ENCODE data around the gene TOP3B. TPM values are rescaled to one million over a fixed set of nuclear protein-coding genes. Genes with fewer than 3 reads are reported as not detected.

Gene TOP3B
- total and polyA plus RNA-seq, 9 of the 15 experiments (the other 6 are each of a cell fraction or from before 2014, with no cell fraction given): 3.0 to 188 (median 112) TPM

DNA sequence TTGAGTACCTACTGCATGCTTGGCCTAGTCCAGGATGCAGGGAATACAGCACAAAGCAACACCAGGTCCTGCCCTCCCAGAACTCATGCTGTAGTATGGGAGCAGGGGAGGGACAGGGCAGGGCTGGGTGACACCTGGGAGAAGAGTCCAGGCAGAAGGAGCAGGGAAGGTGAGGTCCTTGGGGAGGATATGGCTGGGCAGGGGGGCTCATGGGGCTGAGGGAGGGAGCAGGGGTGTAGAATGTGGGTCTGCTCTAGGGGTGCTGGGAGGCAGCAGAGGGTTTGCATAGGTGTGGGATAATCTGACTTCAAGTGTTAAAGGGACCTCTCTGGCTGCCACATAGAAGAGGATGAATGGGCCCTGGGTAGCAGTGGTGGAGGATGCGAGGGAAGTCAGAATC is 4.8 kb downstream of the TOP3B start (continued):
- TF ChIP-seq, protein P1, sequence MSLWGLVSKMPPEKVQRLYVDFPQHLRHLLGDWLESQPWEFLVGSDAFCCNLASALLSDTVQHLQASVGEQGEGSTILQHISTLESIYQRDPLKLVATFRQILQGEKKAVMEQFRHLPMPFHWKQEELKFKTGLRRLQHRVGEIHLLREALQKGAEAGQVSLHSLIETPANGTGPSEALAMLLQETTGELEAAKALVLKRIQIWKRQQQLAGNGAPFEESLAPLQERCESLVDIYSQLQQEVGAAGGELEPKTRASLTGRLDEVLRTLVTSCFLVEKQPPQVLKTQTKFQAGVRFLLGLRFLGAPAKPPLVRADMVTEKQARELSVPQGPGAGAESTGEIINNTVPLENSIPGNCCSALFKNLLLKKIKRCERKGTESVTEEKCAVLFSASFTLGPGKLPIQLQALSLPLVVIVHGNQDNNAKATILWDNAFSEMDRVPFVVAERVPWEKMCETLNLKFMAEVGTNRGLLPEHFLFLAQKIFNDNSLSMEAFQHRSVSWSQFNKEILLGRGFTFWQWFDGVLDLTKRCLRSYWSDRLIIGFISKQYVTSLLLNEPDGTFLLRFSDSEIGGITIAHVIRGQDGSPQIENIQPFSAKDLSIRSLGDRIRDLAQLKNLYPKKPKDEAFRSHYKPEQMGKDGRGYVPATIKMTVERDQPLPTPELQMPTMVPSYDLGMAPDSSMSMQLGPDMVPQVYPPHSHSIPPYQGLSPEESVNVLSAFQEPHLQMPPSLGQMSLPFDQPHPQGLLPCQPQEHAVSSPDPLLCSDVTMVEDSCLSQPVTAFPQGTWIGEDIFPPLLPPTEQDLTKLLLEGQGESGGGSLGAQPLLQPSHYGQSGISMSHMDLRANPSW (CRISPR knock-in tag; IDR thresholded peaks at IDR 0.05): peak; percentile 29; the same call in 1 of the 2 replicates
- no peak for TF ChIP-seq SP2 (IDR thresholded peaks at IDR 0.05; ENCODE audit: extremely low read depth, low read depth, low read length, poor library complexity, severe bottlenecking)
- TF ChIP-seq, protein P2, sequence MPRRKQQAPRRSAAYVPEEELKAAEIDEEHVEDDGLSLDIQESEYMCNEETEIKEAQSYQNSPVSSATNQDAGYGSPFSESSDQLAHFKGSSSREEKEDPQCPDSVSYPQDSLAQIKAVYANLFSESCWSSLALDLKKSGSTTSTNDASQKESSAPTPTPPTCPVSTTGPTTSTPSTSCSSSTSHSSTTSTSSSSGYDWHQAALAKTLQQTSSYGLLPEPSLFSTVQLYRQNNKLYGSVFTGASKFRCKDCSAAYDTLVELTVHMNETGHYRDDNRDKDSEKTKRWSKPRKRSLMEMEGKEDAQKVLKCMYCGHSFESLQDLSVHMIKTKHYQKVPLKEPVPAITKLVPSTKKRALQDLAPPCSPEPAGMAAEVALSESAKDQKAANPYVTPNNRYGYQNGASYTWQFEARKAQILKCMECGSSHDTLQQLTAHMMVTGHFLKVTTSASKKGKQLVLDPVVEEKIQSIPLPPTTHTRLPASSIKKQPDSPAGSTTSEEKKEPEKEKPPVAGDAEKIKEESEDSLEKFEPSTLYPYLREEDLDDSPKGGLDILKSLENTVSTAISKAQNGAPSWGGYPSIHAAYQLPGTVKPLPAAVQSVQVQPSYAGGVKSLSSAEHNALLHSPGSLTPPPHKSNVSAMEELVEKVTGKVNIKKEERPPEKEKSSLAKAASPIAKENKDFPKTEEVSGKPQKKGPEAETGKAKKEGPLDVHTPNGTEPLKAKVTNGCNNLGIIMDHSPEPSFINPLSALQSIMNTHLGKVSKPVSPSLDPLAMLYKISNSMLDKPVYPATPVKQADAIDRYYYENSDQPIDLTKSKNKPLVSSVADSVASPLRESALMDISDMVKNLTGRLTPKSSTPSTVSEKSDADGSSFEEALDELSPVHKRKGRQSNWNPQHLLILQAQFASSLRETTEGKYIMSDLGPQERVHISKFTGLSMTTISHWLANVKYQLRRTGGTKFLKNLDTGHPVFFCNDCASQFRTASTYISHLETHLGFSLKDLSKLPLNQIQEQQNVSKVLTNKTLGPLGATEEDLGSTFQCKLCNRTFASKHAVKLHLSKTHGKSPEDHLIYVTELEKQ (CRISPR knock-in tag; IDR thresholded peaks at IDR 0.05): no peak
- TF ChIP-seq SREBF2 (CRISPR knock-in tag; IDR thresholded peaks at IDR 0.05): no peak
- no peak for TF ChIP-seq POLR2G (IDR thresholded peaks at IDR 0.05; ENCODE audit: low read depth, low read length)
- TF ChIP-seq BRCA1 (IDR thresholded peaks at IDR 0.05): no peak
- no peak for TF ChIP-seq BRCA1 (CRISPR knock-in tag; IDR thresholded peaks at IDR 0.05)
- TF ChIP-seq, protein P3, sequence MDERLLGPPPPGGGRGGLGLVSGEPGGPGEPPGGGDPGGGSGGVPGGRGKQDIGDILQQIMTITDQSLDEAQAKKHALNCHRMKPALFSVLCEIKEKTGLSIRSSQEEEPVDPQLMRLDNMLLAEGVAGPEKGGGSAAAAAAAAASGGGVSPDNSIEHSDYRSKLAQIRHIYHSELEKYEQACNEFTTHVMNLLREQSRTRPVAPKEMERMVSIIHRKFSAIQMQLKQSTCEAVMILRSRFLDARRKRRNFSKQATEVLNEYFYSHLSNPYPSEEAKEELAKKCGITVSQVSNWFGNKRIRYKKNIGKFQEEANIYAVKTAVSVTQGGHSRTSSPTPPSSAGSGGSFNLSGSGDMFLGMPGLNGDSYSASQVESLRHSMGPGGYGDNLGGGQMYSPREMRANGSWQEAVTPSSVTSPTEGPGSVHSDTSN (CRISPR knock-in tag; IDR thresholded peaks at IDR 0.05; ENCODE audit: low read depth): no peak
- TF ChIP-seq, protein P3 (tag; conservative IDR thresholded peaks at IDR 0.05; ENCODE audit: low read depth): no peak
- no peak for TF ChIP-seq HNRNPUL1 (IDR thresholded peaks at IDR 0.05; ENCODE audit: low read length)
- no peak for TF ChIP-seq ZNF668 (CRISPR knock-in tag; IDR thresholded peaks at IDR 0.05)
- no peak for TF ChIP-seq FOXM1 (IDR thresholded peaks at IDR 0.05; ENCODE audit: low read depth)
- TF ChIP-seq FOXM1 (CRISPR knock-in tag; IDR thresholded peaks at IDR 0.05; ENCODE audit: low read depth): no peak
- TF ChIP-seq, protein P4, sequence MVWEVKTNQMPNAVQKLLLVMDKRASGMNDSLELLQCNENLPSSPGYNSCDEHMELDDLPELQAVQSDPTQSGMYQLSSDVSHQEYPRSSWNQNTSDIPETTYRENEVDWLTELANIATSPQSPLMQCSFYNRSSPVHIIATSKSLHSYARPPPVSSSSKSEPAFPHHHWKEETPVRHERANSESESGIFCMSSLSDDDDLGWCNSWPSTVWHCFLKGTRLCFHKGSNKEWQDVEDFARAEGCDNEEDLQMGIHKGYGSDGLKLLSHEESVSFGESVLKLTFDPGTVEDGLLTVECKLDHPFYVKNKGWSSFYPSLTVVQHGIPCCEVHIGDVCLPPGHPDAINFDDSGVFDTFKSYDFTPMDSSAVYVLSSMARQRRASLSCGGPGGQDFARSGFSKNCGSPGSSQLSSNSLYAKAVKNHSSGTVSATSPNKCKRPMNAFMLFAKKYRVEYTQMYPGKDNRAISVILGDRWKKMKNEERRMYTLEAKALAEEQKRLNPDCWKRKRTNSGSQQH (CRISPR knock-in tag; IDR thresholded peaks at IDR 0.05): peak; percentile 43; the same call in 1 of the 2 replicates
- TF ChIP-seq ZNF408 (CRISPR knock-in tag; IDR thresholded peaks at IDR 0.05; ENCODE audit: low read depth): peak; percentile 8; the same call in 1 of the 2 replicates
- no peak for TF ChIP-seq TFAM (CRISPR knock-in tag; conservative IDR thresholded peaks at IDR 0.05)
- TF ChIP-seq NCOA6 (IDR thresholded peaks at IDR 0.05): no peak
